HG02970 (cell line): ENCODE results near the gene TMEM95.

ENCODE experiments used
- ATAC-seq: cut with Tn5 transposase; IDR thresholded peaks from one replicate; pipeline ENCODE4 v1.9.1; 2021; ENCODE audit warnings: mild to moderate bottlenecking, moderate library complexity, moderate number of reproducible peaks; ENCODE audit not compliant: unreplicated experiment, low FRiP score

TMEM95 gene, protein sequence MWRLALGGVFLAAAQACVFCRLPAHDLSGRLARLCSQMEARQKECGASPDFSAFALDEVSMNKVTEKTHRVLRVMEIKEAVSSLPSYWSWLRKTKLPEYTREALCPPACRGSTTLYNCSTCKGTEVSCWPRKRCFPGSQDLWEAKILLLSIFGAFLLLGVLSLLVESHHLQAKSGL

GRCh38 chr17:7355053-7355452 is at the start of gene TMEM95:
Gene TMEM95 (plus strand): TSS chr17:7355156. CDS start chr17:7355205, 49 bp downstream.
- ATAC-seq = no peak

GRCh38 chr17:7306911-7307685 is 47.9 kb upstream of the TMEM95 start, which contains the start of gene EIF5A:
Gene EIF5A (plus strand): TSS chr17:7307628. CDS start chr17:7309636, 2,008 bp downstream.
- ATAC-seq = peak; percentile 68

- ATAC-seq = peak; percentile 1
Measured at GRCh38 chr17:7307686-7308624, 47.0 kb upstream of the TMEM95 start.

- no peak for ATAC-seq
Measured at GRCh38 chr17:7308625-7309433, 46.1 kb upstream of the TMEM95 start.

DNA sequence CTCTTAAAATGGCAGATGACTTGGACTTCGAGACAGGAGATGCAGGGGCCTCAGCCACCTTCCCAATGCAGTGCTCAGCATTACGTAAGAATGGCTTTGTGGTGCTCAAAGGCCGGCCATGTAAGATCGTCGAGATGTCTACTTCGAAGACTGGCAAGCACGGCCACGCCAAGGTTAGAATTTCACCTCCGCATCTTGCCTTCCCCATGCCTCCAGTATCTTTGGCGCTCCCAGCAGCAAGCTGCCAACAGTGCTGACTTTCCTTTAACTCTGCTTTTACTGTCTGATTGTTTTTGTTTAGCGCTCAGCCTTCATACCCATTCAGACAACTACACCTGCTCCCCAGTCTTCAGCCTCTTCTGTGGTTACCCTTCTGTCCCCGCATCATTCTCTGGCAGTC is 45.3 kb upstream of the TMEM95 start:
- no peak for ATAC-seq

GRCh38 chr17:7311110-7311705 is 43.7 kb upstream of the TMEM95 start:
- no peak for ATAC-seq

DNA sequence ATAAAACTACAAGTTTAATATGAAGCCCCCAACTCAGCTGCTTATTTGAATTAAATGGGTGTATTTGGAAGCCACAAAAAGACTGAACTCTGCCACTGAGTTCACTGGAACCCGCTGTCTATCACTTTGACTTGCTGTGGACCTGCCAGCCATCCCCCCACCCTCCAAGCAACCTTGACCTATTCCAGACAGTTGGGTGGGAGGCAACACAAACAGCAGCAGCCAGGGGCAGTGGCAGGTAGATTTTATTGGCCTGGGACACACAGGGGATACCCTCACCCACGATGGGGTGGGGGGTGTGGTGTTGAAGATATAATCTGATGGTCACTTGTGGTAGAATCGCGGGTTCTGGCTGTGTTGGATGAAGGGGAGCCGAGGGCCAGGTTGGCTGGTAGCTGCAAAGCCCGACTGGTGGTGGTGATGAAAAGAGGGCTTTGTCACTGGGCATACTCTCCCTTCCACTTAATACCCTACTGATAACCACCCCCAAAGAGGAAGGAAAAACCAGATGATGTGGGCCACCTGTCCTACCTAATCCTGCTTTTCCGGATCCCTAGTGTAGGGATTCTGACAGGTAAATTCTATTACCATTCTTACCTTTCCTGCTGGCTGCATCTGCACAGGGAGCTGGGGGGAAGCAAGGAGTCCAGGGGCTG is 42.4 kb upstream of the TMEM95 start:
- no peak for ATAC-seq

- no peak for ATAC-seq
Measured at GRCh38 chr17:7313088-7313889, 41.7 kb upstream of the TMEM95 start.

- ATAC-seq = no peak
Measured at GRCh38 chr17:7313890-7314718, 40.9 kb upstream of the TMEM95 start.

DNA sequence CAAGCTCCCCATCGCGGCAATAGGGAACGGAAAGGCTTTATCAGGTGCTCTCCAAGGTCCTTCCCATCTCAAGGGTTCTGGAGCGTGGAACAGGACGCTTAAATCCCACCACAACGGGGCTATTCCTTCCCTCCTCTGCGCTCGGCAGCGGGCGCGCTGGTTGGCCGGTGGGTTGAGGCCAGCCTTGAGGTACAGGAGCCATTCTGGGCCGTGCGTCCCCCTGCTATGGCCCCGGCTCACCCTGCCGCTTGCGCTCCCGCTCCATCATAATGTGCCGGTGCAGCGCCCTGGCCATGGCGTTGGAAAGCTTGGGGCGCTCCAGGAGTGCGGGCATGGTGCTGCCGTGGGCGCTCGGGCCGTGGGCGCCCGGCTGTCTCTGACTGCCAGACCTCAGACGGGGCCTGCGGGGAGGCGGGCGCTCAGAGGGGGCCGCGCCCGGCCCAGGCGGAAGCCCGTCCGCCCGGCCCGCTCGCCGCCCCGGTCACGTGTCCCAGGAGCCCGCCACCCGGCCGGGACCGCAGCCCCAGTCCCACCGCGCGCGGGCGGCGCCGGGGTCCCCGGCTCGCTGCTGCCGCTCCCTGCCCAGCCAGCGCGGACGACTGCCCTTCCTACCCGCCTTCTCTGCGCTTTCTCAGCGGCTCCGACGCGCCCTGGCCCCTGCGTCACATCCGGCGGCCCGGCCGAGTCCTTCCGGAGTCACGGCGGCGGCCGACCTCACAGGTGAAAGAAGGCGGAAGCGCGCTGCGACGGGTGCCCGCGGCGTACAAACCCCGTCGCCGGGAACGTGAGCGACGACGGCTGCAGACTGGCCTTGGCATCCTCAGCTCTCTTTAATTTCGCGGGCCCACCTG is 40.0 kb upstream of the TMEM95 start, which contains the start of gene GPS2:
Gene GPS2 (minus strand): TSS at position 642 of the 851 bp plus-strand sequence. CDS start 308 bp downstream, at position 334.
- ATAC-seq = peak; percentile 66

- ATAC-seq = no peak
Measured at GRCh38 chr17:7315570-7316235, 39.3 kb upstream of the TMEM95 start.

DNA sequence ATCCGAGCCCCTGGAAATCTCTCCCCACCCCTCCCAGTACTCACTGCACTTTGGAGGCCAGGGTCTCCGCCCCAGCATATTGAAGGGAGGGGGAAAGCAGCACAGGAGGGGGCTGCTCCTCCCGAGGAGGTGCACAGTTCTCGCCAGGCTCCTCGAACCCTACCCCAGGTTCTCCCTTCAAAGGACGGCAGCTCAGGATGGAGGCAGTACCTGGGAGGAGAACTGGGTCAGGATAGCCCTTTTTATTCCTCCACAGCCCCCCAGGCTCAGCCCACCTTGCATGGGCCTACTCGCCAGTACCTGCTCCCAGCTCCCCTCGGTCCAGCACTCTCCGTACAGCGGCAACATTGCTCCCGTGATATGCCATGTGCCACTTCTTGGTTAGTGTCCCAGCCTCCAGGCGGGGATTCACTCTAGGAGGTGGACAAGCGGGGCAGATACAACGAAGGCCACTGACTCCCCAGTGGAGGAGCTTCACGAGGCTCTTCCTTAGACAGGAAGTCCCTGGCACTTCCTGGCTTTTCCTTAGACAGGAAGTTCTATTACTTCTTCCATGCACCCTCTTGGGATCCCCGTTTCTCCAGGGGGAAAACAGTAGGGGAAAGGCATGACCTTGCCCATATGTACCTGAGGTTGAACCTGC is 37.7 kb upstream of the TMEM95 start:
- no peak for ATAC-seq

DNA sequence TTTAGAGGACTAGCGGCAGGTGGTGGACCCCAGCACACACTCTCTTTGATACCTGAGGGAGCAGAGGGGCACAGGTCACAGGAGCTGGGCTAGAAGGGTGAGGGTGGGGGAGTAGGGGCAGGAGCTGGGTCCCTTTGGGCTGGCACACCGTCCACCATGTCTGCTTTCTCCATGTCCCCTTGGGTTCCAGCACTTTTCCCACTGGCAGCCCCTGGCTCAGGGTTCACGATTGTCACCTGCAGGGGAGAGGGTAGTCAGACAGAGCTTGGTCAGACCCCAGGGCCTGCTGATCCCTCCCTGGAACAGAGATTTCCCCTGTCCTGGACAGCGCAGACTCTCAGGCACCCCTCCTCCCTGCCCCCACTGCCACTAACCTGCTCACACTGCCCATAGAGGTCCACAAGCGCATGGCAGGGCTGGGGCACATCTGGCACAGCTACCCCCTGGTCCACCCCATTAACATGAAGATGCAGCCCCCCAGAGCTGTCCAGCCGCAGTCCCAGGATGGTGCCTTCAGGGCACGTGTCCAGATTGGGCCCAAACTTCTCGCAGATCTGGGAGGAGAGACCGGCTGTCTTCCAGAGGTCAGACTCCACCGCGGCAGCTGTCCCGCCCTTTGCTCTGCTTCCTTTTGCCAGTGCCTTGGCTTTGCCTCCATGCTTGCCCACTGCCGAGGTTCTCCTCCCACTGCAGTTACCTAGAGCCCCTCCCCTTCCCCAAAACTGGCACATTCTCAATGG is 36.7 kb upstream of the TMEM95 start:
- no peak for ATAC-seq

- no peak for ATAC-seq
Measured at GRCh38 chr17:7321466-7321865, 33.5 kb upstream of the TMEM95 start.
